Endometrial microvascular endothelial cells (primary cell): ENCODE data around the gene SIRPD. TPM values are rescaled to one million over a fixed set of nuclear protein-coding genes. Genes with fewer than 3 reads are reported as not detected.

Experiments used
- total RNA-seq: library from RNA; depleted of rRNA; stranded (reverse); fragments of >200 nt; gene quantifications from one replicate; pipeline ENCODE4 v1.2.3, GENCODE V29; 2015; ENCODE audit errors: inconsistent ontology term

The SIRPD gene
- total RNA-seq, 1 donor from 2014 or later: not detected

Other genes with a start within 250 kb of the SIRPD start
- 16.6 TPM for gene SDCBP2, start 228.6 kb downstream of the SIRPD start, total RNA-seq
- gene FKBP1A, start 164.7 kb downstream of the SIRPD start, total RNA-seq: 511 TPM
- gene NSFL1C, start 90.9 kb downstream of the SIRPD start, total RNA-seq: 54.2 TPM
- gene SIRPB2, start 66.3 kb downstream of the SIRPD start, total RNA-seq: 0.19 TPM
- 0.93 TPM for gene SIRPB1, start 62.3 kb upstream of the SIRPD start, total RNA-seq
- gene SIRPG, start 100.1 kb upstream of the SIRPD start, total RNA-seq: not detected